ENCODE results near the gene PLXNA4. TPM values are rescaled to one million over a fixed set of nuclear protein-coding genes. Genes with fewer than 3 reads are reported as not detected.
A peak's percentile ranks its signal among the peaks of the same experiment; 100 is the strongest.

The PLXNA4 gene
- total and polyA plus RNA-seq, 8 donors, result 0.15 to 12.8 (median 1.6) TPM

GRCh38 chr7:132248841-132249240, 327.4 kb downstream of the PLXNA4 start:
- no peaks in the 10 kb centered on the region for H3K36me3 ChIP-seq
- peak overlapping the region in 1 of 5 donors; percentile 66 for H3K27ac ChIP-seq
- intact Hi-C loops (cut with DNase I; ENCODE audit: low total_unique reads), result no loop called here
- TF ChIP-seq EP300 (IDR thresholded peaks at IDR 0.05), result no peak
- peaks cover 0 to 3% (median 0%) of the 10 kb centered on the region in 4 donors for H3K9me3 ChIP-seq
- WGBS, 5 donors, result 28 to 56% (median 37%) methylated on average over 2 of the region's 2 CpGs
- H3K27me3 ChIP-seq, result no peaks in the 10 kb centered on the region
- DNase-seq, result no peak
- peaks cover 22 to 49% (median 33%) of the 10 kb centered on the region in 4 donors for H3K4me1 ChIP-seq
- no peak overlapping the region for H3K4me3 ChIP-seq

- Histone ChIP-seq H3K9me3 (peaks cover 0 to 3% (median 0%) of the 10 kb centered on the region in 4 donors), H3K27me3 (no peaks in the 10 kb centered on the region), H3K36me3 (no peaks in the 10 kb centered on the region), H3K27ac (no peak overlapping the region), H3K4me3 (no peak overlapping the region), H3K4me1 (peaks cover 22 to 45% (median 33%) of the 10 kb centered on the region in 4 donors)
- intact Hi-C loops (cut with DNase I; ENCODE audit: low total_unique reads), result no loop called here
- 81 to 92% (median 85%) methylated on average over 6 of the region's 6 CpGs for WGBS, 5 donors
- DNase-seq, result no peak
- TF ChIP-seq EP300 (IDR thresholded peaks at IDR 0.05) (no peak), CTCF (IDR thresholded peaks at IDR 0.05) (no peak), POLR2AphosphoS5 (IDR thresholded peaks at IDR 0.05) (no peak), POLR2A (IDR thresholded peaks at IDR 0.05) (no peak)
Observed at GRCh38 chr7:132247995-132248618, 328.2 kb downstream of the PLXNA4 start.

GRCh38 chr7:132246591-132246990, 329.7 kb downstream of the PLXNA4 start:
- Histone ChIP-seq H3K27me3 (no peaks in the 10 kb centered on the region), H3K27ac (no peak overlapping the region), H3K4me3 (no peak overlapping the region), H3K9me3 (peaks cover 0 to 3% (median 0%) of the 10 kb centered on the region in 4 donors), H3K36me3 (no peaks in the 10 kb centered on the region), H3K4me1 (peaks cover 22 to 30% (median 26%) of the 10 kb centered on the region in 4 donors)
- no peak for TF ChIP-seq CTCF (IDR thresholded peaks at IDR 0.05)
- no peak for TF ChIP-seq POLR2AphosphoS5 (IDR thresholded peaks at IDR 0.05)
- TF ChIP-seq POLR2A (IDR thresholded peaks at IDR 0.05), result no peak
- no peak for TF ChIP-seq EP300 (IDR thresholded peaks at IDR 0.05)
- intact Hi-C loops (cut with DNase I; ENCODE audit: low total_unique reads), result no loop called here
- no peak for DNase-seq

DNA sequence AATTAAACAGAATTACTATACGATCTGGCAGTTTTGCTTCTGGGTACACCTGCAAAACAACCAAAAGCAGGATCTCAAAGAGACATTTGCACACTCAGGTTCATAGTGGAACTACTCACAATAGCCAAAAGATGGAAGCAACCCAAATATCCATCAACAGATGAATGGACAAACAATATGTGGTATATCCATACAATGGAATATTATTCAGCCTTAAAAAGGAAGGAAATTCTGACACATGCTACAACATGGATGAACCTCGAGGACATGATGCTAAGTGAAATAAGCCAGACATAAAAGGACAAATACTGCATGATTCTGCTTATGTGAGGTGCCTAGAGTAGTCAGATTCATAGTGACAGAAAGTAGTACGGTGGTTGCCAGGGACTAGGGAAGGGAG, 330.7 kb downstream of the PLXNA4 start:
- intact Hi-C loops (cut with DNase I; ENCODE audit: low total_unique reads), result no loop called here
- TF ChIP-seq CTCF (IDR thresholded peaks at IDR 0.05), result no peak
- TF ChIP-seq POLR2A (IDR thresholded peaks at IDR 0.05), result no peak
- no peak for TF ChIP-seq EP300 (IDR thresholded peaks at IDR 0.05)
- no peak for TF ChIP-seq POLR2AphosphoS5 (IDR thresholded peaks at IDR 0.05)
- WGBS, 5 donors, result 83 to 90% (median 89%) methylated on average over 3 of the region's 3 CpGs

DNA sequence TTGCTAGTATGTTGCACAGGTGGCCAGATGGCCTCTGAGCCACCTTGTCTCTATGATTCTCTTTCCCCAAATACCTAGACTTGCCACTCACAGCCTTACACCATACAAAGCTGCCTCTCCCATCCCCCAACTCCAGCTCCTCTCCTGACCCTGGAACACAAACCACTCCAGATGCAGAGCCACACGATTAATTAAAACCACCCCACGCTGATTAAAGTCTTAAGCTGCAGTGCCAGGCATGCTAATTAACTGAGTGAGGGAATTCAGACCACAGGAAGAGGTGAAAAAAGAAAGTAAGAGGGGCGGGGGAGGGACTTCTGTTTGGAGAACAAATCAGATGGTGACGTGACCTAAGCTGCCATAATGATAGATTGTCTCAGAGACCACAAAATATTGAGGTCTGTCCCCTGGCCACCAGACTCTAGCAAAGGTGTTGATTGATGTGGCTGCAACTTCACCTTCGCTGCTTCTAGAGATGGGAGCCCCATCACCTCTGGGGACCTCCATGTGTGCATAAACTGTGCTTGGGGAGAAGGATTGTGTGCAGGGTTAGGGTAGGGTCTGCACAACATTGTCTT, 331.3 kb downstream of the PLXNA4 start:
- Histone ChIP-seq H3K4me3 (no peak overlapping the region), H3K36me3 (no peaks in the 10 kb centered on the region), H3K27me3 (no peaks in the 10 kb centered on the region), H3K9me3 (peaks cover 0 to 3% (median 0%) of the 10 kb centered on the region in 4 donors), H3K27ac (no peak overlapping the region), H3K4me1 (peaks cover 10 to 14% (median 13%) of the 10 kb centered on the region in 4 donors)
- 80 to 93% (median 87%) methylated on average over 5 of the region's 5 CpGs for WGBS, 5 donors
- TF ChIP-seq EP300 (IDR thresholded peaks at IDR 0.05), result no peak
- TF ChIP-seq POLR2A (IDR thresholded peaks at IDR 0.05), result no peak
- TF ChIP-seq POLR2AphosphoS5 (IDR thresholded peaks at IDR 0.05), result no peak
- no peak for TF ChIP-seq CTCF (IDR thresholded peaks at IDR 0.05)
- no peak for DNase-seq
- intact Hi-C loops (cut with DNase I; ENCODE audit: low total_unique reads), result no loop called here

More for the DNA sequence above, 330.7 kb downstream of the PLXNA4 start:
- Histone ChIP-seq H3K4me1 (peaks cover 16 to 19% (median 18%) of the 10 kb centered on the region in 4 donors), H3K36me3 (no peaks in the 10 kb centered on the region), H3K4me3 (no peak overlapping the region), H3K9me3 (peaks cover 0 to 3% (median 0%) of the 10 kb centered on the region in 4 donors), H3K27ac (no peak overlapping the region), H3K27me3 (no peaks in the 10 kb centered on the region)
- DNase-seq, result no peak

All from stomach (tissue), 9 donors.